Esophagus (tissue), 2 donors: ENCODE results near the gene HTRA2. TPM values are rescaled to one million over a fixed set of nuclear protein-coding genes. Genes with fewer than 3 reads are reported as not detected.

ENCODE experiments used
- H3K27ac ChIP-seq, 2 donors: one replicate each; pipeline ENCODE4 v1.5.1; 2013; ENCODE audit warnings: low read depth in 2 of 2, mild to moderate bottlenecking in 2 of 2, inconsistent platforms in 1 of 2, low read length in 1 of 2, moderate library complexity in 1 of 2
- H3K27me3 ChIP-seq, 2 donors: one replicate each; pipeline ENCODE4 v1.6.1; 2013; ENCODE audit warnings: low read length in 2 of 2, control low read depth in 1 of 2, mild to moderate bottlenecking in 1 of 2; ENCODE audit not compliant: insufficient read depth in 2 of 2, control insufficient read depth in 1 of 2
- H3K36me3 ChIP-seq, 2 donors: one replicate each; pipeline ENCODE4 v1.6.1; 2013; ENCODE audit warnings: low read length in 1 of 2; ENCODE audit not compliant: control insufficient read depth in 2 of 2, insufficient read depth in 2 of 2
- H3K4me1 ChIP-seq, 2 donors: one replicate each; pipeline ENCODE4 v1.6.1; 2013; ENCODE audit warnings: low read length in 1 of 2; ENCODE audit not compliant: control insufficient read depth in 2 of 2, insufficient read depth in 2 of 2
- H3K4me3 ChIP-seq, 2 donors: one replicate each; pipeline ENCODE4 v1.5.1; 2013; ENCODE audit warnings: low read length in 2 of 2, mild to moderate bottlenecking in 2 of 2, low read depth in 1 of 2, moderate library complexity in 1 of 2
- H3K9me3 ChIP-seq, 2 donors: one replicate each; pipeline ENCODE4 v1.6.1; 2013; ENCODE audit warnings: mild to moderate bottlenecking in 2 of 2, low read depth in 1 of 2, low read length in 1 of 2, moderate library complexity in 1 of 2; ENCODE audit not compliant: control insufficient read depth in 2 of 2, insufficient read depth in 1 of 2
- WGBS, 2 donors: extraction: QIAGEN DNeasy Blood & Tissue Kit; methylation state at CpG; one replicate each; pipeline ENCODE4 v1.1.7; 2013; 5-methylcytosine and 5-hydroxymethylcytosine counted together
- polyA plus RNA-seq, 2 donors: library from polyadenylated mRNA; stranded (reverse); fragments of 200-250 nt; gene quantifications; one replicate each; pipeline ENCODE4 v1.2.3, GENCODE V29; 2013
- donor health status: healthy with polysubstance abuse.
- donor health status: Bipolar disorder and iron deficiency.

The HTRA2 gene
- polyA plus RNA-seq, 2 donors: 15.8 to 21.0 TPM

GRCh38 chr2:74528600-74529356 is 955 bp upstream of the HTRA2 start:
- WGBS, 2 donors: 15% methylated on average over 29 of the region's 29 CpGs
- peak overlapping the region; percentile 92 for H3K27ac ChIP-seq
- H3K4me3 ChIP-seq: peak overlapping the region; percentile 61 to 97
- H3K9me3 ChIP-seq: no peaks in the 10 kb centered on the region
- H3K36me3 ChIP-seq: peaks cover 7 to 22% of the 10 kb centered on the region in 2 donors
- H3K4me1 ChIP-seq: peaks cover 4 to 12% of the 10 kb centered on the region in 2 donors
- no peaks in the 10 kb centered on the region for H3K27me3 ChIP-seq

GRCh38 chr2:74530239-74531187 is 780 bp downstream of the HTRA2 start:
- Histone ChIP-seq H3K27ac (peak overlapping the region; percentile 65 to 92), H3K27me3 (no peaks in the 10 kb centered on the region), H3K4me3 (peak overlapping the region; percentile 61 to 97), H3K36me3 (peaks cover 7 to 22% of the 10 kb centered on the region in 2 donors), H3K4me1 (peaks cover 4 to 12% of the 10 kb centered on the region in 2 donors), H3K9me3 (no peaks in the 10 kb centered on the region)
- WGBS, 2 donors: 1 to 2% methylated on average over 52 to 54 of the region's 54 CpGs

- H3K4me3 ChIP-seq: no peak overlapping the region
- WGBS, 2 donors: 85 to 90% methylated on average over 7 of the region's 7 CpGs
- peaks cover 0 to 19% of the 10 kb centered on the region in 2 donors for H3K36me3 ChIP-seq
- no peaks in the 10 kb centered on the region for H3K27me3 ChIP-seq
- H3K4me1 ChIP-seq: peaks cover 4 to 13% of the 10 kb centered on the region in 2 donors
- H3K27ac ChIP-seq: no peak overlapping the region
- H3K9me3 ChIP-seq: no peaks in the 10 kb centered on the region
Measured at GRCh38 chr2:74531666-74532065, 1.9 kb downstream of the HTRA2 start.

GRCh38 chr2:74532222-74532621 is 2.5 kb downstream of the HTRA2 start:
- no peak overlapping the region for H3K27ac ChIP-seq

GRCh38 chr2:74533464-74533863 is 3.7 kb downstream of the HTRA2 start:
- peaks cover 4 to 13% of the 10 kb centered on the region in 2 donors for H3K4me1 ChIP-seq
- no peak overlapping the region for H3K27ac ChIP-seq
- no peaks in the 10 kb centered on the region for H3K9me3 ChIP-seq
- 81 to 86% methylated on average over 4 of the region's 4 CpGs for WGBS, 2 donors
- H3K27me3 ChIP-seq: no peaks in the 10 kb centered on the region
- no peak overlapping the region for H3K4me3 ChIP-seq
- H3K36me3 ChIP-seq: peaks cover 0 to 11% of the 10 kb centered on the region in 2 donors

More at GRCh38 chr2:74532222-74532621, 2.5 kb downstream of the HTRA2 start:
- Histone ChIP-seq H3K4me3 (no peak overlapping the region), H3K9me3 (no peaks in the 10 kb centered on the region), H3K4me1 (peaks cover 4 to 17% of the 10 kb centered on the region in 2 donors), H3K27me3 (no peaks in the 10 kb centered on the region), H3K36me3 (peaks cover 0 to 14% of the 10 kb centered on the region in 2 donors)

GRCh38 chr2:74534411-74534810 is 4.7 kb downstream of the HTRA2 start:
- Histone ChIP-seq H3K27me3 (no peaks in the 10 kb centered on the region), H3K9me3 (no peaks in the 10 kb centered on the region), H3K27ac (no peak overlapping the region), H3K4me3 (no peak overlapping the region), H3K36me3 (peaks cover 0 to 11% of the 10 kb centered on the region in 2 donors), H3K4me1 (peaks cover 0 to 10% of the 10 kb centered on the region in 2 donors)
- 82 to 84% methylated on average over 12 of the region's 12 CpGs for WGBS, 2 donors

GRCh38 chr2:74535440-74535965 is 5.8 kb downstream of the HTRA2 start:
- 89% methylated on average over 10 of the region's 10 CpGs for whole genome bisulfite sequencing, 2 donors
- Histone ChIP-seq H3K9me3 (no peaks in the 10 kb centered on the region), H3K4me3 (no peak overlapping the region), H3K27me3 (no peaks in the 10 kb centered on the region), H3K4me1 (peaks cover 0 to 10% of the 10 kb centered on the region in 2 donors), H3K36me3 (peaks cover 0 to 11% of the 10 kb centered on the region in 2 donors), H3K27ac (no peak overlapping the region)

GRCh38 chr2:74536166-74536950 is 6.6 kb downstream of the HTRA2 start:
- Histone ChIP-seq H3K27ac (no peak overlapping the region), H3K36me3 (peaks cover 0 to 11% of the 10 kb centered on the region in 2 donors), H3K4me1 (peaks cover 0 to 5% of the 10 kb centered on the region in 2 donors), H3K9me3 (no peaks in the 10 kb centered on the region), H3K4me3 (no peak overlapping the region), H3K27me3 (no peaks in the 10 kb centered on the region)
- 79 to 81% methylated on average over 23 of the region's 23 CpGs for WGBS, 2 donors

GRCh38 chr2:74537140-74537539 is 7.4 kb downstream of the HTRA2 start:
- Histone ChIP-seq H3K27me3 (no peaks in the 10 kb centered on the region), H3K4me3 (no peak overlapping the region), H3K4me1 (peaks cover 0 to 5% of the 10 kb centered on the region in 2 donors), H3K27ac (no peak overlapping the region), H3K9me3 (no peaks in the 10 kb centered on the region), H3K36me3 (peaks cover 0 to 11% of the 10 kb centered on the region in 2 donors)
- WGBS, 2 donors: 51 to 57% methylated on average over 4 of the region's 4 CpGs
